ENCODE measurements around the gene NSMCE1. TPM values are rescaled to one million over a fixed set of nuclear protein-coding genes. Genes with fewer than 3 reads are reported as not detected.

NSMCE1 gene
- total RNA-seq, 1 experiment from 2014 or later: 73.3 TPM

DNA sequence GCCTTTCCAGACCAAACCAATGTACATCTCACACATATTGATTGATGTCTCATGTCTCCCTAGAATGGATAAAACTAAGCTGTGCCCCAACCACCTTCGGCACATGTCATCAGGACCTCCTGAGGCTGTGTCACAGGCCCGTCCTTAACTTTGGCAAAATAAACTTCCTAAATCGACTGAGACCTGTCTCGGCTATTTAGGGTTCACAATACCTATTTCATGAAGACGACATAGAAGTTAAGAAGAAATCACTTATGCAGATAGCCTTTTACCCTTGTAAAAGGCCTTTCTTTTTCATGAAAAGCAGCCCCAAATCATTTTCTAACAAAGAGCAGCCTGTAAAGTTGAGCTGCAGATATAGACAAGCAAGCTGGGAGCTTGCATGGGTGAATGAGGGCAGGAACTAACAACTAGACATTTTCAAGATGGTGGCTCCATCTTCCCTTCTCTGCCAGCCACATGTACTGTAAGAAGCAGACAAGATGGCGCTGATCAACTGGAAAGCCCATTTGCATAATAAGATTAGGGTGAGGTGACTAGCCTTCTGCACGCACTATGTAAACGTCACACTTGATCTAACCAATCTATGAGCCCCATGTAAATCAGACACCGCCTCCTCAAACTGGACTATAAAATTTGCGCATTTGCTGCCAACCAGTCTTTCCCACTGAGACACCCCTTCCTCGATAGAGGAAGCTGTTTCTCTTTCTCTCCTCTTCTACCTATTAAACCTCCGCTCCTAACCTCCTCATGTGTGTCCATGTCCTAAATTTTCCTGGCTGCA, 69.9 kb downstream of the NSMCE1 start:
- peak; percentile 25 for DNase-seq (ENCODE audit: low read depth)

DNA sequence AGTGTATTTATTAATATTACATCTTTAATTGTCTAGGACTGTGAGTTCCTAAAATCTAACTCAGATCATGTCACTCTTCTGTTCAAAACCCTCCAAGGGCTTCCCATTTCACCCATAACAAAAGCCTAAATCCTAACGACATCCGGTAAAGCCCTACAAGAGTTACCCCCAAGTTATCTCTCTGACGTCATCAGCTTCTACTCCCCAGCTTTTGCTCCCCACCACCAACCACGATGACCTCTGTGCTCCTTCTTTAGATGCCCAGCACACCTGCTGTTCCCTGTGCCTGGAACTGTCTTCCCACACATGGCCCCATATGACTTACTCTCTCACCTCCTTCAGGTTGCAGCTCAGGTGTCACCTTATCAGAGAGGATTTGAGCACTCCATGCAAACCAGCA, 71.6 kb downstream of the NSMCE1 start:
- DNase-seq (ENCODE audit: low read depth): no peak

DNA sequence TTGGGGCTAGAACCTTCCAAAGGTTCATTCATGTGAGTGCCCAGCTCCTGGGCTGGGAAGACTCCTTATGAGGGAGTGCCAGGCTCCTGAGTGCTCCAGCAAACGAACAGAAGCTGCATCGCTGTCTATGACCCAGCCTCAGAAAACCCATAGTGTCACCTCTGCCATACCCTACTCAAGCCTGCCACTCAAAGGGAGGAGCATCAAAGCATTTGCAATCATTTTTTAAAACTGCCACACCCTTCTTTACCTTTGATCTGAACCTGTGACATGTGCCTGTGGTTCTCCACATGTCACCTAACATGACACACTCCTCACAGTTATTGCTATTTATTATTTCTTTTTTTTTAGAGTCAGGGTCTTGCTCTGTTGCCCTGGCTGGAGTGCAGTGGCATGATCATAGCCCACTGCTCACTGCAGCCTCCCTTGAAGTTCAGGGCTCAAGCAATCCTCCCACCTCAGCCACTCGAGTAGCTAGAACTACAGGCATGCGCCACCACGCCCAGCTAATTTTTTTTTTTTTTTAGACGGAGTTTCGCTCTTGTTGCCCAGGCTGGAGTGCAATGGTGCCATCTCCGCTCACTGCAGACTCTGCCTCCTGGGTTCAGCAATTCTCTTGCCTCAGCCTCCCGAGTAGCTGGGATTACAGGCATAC, 72.5 kb downstream of the NSMCE1 start:
- no peak for DNase-seq (ENCODE audit: low read depth)

DNA sequence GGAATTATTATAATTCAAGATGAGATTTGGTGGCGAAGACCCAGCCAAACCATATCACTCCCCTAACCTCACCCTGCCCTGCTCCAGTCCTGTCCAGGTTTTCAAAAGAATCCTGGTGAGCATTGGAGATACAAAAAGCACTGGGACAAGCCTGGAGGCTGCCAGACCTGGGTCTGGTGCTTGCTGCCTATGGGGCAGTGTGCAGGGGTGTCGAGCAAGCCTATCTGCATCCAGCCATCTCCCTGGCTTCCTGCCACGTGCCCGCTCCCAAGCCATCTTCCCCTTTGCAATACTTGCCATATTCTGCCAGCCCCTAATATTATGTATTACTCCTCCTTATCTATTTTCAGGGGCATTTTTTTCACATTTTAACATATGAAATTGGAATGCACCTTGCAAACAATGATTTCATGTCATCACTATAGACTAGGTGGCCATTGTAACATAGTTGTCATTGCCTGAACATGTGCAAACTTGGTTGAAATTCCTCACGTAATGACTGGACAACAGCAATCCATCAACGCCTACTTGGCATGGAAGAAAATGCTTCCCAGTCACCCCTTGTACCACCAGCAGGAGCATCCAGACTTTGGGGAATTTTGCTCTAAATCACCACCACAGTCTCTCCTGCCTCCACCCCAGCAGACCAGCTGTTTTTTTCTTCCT, 73.4 kb downstream of the NSMCE1 start:
- no peak for DNase-seq (ENCODE audit: low read depth)

DNA sequence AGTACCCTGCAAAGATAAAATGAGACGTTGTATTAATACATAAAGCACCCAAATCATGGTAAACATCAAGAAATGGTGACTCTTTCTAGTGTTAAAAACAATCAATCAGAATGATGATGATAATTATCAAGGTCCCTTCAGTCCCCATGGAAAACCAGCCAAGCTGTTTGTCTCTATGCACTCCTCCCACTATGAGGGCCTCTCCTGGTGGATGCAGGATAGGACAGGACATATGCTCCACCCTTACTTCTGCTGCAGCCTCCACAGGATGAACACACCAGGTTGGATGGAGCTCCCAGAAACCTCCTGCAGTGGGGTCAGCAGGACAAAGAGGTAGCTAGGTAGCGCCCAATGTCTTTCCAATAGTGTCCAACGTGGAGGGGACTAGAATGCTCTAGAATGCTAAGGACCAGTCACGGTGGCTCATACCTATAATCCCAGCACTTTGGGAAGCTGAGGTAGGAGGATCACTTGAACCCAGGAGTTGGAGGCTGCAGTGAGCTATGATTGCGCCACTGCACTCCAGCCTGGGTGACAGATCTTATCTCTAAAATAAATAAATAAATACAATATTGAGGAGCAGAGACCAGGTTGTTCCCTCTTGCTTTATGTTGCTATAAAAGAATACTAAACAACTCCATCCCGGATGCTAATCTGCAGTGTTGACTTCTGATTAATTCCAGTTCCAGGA, 75.1 kb downstream of the NSMCE1 start:
- DNase-seq (ENCODE audit: low read depth): no peak

DNA sequence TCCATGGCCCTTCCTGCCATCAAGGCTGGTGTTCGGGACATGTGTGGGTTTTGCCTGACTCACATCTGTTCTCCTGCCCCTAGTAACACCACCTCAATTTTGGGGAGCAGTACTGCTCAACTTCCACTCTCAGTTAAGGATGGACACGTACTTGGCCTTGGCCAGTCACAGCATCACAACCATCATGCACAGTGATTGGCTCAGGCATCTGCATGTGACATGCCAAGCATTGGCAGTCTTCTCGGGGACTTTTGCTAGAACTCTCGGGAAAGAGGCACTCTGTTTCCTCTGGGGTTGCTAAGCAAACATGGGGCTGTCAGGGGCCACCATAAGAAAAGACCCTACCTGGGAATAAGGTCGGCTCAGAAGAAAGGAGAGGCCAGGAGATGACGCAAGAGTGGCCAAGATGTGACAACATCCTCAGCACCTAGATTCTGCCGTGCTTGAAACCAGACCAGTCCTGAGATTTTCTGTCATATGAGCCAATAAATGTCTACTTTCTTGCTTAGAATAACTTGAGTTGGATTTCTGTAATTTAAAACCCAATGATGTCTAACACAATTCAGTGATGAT, 77.1 kb downstream of the NSMCE1 start:
- no peak for DNase-seq (ENCODE audit: low read depth)

DNA sequence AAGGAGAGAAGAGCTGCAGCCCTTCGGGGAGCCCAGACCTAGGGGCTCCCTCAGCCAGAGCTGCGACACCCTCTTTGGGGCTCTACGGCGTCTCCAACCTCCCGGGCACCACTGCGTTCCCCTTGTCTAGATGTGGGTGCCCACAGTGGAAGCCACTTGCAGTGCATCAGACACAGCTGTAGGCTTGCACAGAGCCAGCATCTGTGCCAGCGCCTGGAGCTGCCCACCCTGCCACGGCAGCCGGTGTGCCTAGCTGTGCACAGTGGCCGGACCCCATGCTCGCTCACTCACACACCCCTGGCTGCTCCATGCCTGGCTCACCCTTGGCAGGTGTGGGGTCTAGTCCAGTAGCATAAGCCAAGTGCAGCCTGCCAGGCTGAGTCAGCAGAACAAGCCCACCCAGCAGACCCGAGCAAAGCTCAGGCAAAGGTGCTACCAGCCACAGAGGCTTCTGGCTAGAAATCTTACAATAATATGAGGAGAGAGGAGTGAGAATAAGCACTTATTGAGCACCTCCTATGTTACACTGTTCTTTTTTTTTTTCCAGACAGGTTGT, 78.2 kb downstream of the NSMCE1 start:
- no peak for DNase-seq (ENCODE audit: low read depth)

DNA sequence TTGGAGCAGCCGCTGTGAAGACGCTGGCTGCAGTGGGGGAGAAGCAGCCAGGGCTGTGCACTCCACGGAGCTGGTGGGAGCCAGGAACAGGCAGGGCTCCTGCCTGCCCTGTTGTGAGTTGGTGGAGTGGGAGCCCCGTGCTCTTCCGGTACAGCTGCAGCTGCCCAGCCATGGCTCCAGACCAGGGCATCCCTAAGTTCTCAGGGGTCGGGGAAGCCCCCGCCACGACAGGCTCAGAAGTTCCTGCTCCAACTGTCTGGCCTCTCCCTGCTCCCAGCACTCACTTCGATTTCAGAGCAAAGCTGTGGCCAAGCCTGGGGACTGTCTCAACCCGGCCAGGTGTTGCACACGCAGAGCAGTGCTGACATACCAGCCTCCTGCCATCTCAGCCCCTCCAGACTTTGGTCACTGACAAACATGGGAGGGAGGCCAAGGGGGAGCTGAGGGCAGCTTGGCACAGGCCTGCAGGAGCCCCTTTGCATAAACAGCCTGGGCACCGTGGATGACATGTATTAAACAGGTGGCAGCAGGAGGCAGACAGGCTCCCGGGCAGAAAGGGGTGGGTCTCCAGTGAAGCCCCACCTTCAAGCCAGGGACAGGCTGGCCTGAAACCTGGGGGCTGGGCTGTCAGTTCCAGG, 79.1 kb downstream of the NSMCE1 start:
- DNase-seq (ENCODE audit: low read depth): no peak

DNA sequence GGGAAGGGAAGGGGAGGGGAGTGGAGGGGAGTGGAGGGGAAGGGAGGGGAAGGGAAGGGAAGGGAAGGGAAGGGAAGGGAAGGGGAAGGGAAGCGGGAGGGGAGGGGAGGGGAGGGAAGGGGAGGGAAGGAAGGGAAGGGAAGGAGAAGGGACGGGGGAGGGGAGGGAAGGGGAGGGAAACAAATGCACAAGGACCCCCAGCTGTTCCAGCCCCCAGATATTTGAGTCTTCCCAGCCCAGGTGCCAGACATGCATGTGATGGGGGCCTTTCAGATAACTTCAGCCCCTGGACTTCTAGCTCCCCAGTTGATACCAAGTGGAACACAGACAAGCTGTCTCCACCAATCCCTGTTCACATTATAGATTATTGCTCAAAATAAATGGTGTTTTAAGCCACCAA, 79.9 kb downstream of the NSMCE1 start:
- no peak for DNase-seq (ENCODE audit: low read depth)

DNA sequence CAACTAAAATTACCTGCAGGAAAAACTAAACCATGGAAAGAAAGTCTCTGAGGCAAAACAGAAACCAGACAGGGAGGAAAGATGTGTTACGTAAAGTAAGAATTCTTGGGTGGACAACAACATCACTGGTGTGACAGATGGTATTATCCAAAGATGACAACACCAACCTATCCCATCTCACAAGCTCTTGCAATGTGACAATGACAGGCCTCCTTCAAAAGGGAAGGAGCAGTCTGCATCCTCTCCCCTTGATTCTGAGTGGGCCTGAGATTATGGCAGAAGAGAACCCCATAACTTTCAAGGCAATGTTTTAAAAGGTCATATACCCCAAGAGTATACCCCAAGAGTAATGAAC, 82.8 kb downstream of the NSMCE1 start:
- DNase-seq (ENCODE audit: low read depth): no peak

DNA sequence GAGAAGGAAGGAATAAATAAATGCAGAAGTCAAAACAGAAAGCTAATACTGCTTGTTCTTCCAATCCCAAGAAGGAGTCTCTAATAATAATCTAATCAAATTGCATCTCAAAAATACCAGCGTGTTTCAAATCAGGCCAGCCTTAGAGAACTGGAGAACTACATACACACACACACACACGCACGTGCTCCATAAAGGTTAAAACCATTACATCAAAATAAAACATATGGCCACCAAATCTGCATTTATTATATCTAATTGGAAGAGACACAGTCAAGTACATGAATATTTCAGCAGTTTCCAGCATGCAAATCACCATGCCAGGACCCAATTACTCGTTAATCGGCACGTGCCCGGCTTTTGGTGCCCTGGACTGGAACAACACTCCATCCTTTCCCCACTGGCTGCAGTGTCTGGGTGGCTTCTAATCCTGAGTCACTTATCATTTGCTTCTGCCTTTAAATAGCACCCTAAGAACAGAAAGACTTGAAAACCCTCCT, 85.6 kb downstream of the NSMCE1 start:
- DNase-seq (ENCODE audit: low read depth): no peak

DNA sequence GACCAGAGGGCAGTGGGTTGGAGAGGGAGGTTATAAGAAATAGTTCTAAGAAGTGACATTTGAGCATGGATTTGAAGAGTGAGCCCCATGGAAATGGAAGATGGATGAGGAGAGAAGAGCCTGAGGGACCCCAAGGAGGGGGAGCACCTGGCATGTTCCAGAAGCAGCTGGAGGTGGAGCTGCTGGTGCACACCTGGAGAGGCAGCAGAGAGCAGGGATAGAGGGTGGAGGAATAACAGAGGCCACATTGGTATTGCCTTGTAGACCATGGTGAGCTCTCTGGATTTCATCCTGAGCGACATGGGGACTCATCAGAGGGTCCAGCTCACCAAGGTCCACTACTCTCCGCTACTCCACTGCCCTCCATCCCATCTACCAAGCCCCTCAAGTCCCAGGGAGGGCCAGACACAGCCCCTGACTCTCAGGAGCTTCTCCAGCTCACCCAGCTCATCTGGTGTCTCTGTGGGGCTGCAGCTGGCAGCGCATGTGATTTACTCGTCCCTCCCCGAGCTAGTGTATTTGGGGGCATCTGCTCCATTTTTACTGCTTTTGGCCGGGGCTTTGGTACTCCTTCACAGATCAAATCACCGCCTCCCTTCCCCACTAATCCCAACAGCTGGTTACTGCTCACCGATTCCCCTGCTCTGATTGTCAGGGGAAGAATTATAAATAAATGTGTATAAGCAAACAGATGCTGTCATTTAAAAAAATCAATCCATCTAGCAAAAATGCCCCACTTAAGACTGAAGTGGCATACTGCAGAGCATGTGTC, 87.4 kb downstream of the NSMCE1 start:
- no peak for DNase-seq (ENCODE audit: low read depth)

DNA sequence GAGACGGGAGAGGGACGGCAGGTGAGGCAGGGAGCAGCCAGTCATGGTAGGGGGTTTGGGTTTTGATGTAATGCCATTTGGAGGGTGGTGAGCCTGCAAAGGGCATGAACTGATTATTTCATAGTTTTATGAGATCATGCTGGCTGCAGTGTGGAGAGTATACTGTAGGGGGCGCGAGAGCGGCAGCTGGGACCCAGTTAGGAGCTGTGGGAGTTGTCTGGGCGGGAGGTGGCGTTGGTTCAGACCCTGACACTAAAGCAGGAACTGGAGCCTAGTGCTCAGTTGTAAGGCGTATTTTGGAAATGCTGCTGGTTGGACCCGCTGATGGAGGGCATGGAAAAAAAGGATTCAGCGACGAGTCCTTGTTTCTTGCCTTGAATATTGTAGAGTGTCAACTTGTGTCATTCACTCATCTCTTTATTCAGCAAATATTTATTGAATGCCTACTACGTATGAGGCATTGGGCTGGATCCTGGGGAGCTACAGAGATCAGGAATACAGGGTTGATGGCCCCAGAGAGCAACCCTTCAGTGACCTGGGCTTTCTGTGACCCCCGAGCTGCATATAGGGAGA, 89.0 kb downstream of the NSMCE1 start:
- peak; percentile 43 for DNase-seq (ENCODE audit: low read depth)

DNA sequence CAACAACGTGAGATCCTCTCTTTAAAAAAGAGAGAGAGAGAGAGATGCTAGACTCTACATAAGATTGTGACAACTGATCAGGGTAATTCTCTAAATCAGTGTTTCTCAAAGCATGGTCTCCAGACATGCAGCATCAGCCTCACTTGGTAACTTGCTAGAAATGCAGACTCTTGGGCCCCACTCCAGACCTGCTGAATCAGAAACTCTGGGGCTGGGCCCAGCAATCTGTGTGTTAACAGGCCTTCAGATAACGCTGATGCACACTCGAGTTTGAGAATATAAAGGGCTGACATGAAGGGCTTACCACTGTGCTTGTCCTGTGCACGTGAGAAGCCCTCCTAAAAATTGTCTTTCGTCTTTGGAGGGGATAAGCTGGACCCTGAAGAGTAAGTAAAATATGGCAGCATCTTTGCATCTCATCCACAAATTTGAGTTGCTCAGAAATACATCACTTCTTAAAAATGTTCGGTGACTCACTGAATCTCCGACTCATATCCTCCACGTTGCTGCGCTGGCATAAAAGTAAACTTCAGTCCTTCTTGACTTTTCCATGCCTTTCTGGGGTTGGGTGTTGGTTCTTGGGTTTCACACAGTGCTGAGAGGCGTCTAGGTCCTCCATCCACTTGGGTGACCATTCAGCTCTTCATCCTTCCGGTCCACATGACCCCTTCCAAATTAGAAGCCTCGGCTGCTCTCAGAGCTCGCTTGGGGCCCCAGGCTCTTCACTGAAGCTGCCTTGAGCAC, 91.4 kb downstream of the NSMCE1 start:
- DNase-seq (ENCODE audit: low read depth): peak; percentile 84

DNA sequence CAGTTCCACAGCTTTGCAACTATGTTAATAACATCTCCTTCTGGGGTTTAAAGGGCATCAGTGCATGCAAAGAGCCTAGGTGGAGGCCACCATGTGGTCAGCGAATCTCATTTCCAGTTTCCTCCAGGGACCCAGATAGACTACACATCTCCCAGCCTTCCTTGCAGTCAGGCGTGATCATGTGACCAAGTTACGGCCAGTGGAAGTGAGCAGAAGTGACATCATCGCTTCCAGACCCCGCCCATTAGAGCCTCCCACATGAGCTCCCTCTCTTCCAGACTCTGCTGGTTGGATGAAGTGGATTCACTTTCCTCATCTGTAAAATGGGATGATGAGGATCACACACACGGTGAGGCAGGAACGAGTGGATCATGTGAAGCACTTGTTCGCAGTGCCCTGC, 92.7 kb downstream of the NSMCE1 start:
- DNase-seq (ENCODE audit: low read depth): no peak
